DND-41 (cell line): ENCODE measurements around the gene IFFO2.

Experiments
- CTCF ChIP-seq: IDR thresholded peaks from 2 replicates; pipeline ENCODE4 v1.5.1; 2012; ENCODE audit warnings: borderline replicate concordance, low read length, moderate library complexity, mild to moderate bottlenecking; ENCODE audit not compliant: poor library complexity, severe bottlenecking; ENCODE audit errors: extremely low read depth
- EZH2 ChIP-seq: IDR thresholded peaks from 3 replicates; pipeline ENCODE4 v1.6.1; 2012; ENCODE audit warnings: borderline replicate concordance, low read depth, mild to moderate bottlenecking, moderate library complexity, low read length, inconsistent platforms; ENCODE audit not compliant: severe bottlenecking

GRCh38 chr1:18915341-18915740, 41.1 kb downstream of the IFFO2 start:
- TF ChIP-seq CTCF (no peak), EZH2 (no peak)
